GM19372 (cell line): ENCODE results near the gene RIPK1.
"Not testable (repeated sequence)": the region's sequence is repeated elsewhere in the genome, so short reads cannot be mapped to it uniquely, and the experiment has no call there.

Experiments used
- ATAC-seq: cut with Tn5 transposase; IDR thresholded peaks from one replicate; pipeline ENCODE4 v1.9.1; 2021; ENCODE audit warnings: mild to moderate bottlenecking, low read depth, moderate library complexity; ENCODE audit not compliant: unreplicated experiment

The RIPK1 gene

GRCh38 chr6:3045369-3045768 is 22.9 kb upstream of the RIPK1 start:
- no peak for ATAC-seq

- no peak for ATAC-seq
These were observed 22.5 kb upstream of the RIPK1 start for GRCh38 chr6:3045777-3046176.

- ATAC-seq, result no peak
These were observed 22.0 kb upstream of the RIPK1 start for GRCh38 chr6:3046295-3046694.

- not testable (repeated sequence) for ATAC-seq
These were observed 20.3 kb upstream of the RIPK1 start for GRCh38 chr6:3048009-3048408.

GRCh38 chr6:3052481-3053230 is 15.6 kb upstream of the RIPK1 start:
- ATAC-seq, result no peak

- ATAC-seq, result no peak
These were observed 15.1 kb upstream of the RIPK1 start for GRCh38 chr6:3053231-3053508.

GRCh38 chr6:3054229-3055157 is 13.8 kb upstream of the RIPK1 start:
- ATAC-seq, result not testable (repeated sequence)

GRCh38 chr6:3055158-3055499 is 13.2 kb upstream of the RIPK1 start:
- not testable (repeated sequence) for ATAC-seq

- no peak for ATAC-seq
These were observed 11.1 kb upstream of the RIPK1 start for GRCh38 chr6:3057063-3057770.

GRCh38 chr6:3058957-3059356 is 9.3 kb upstream of the RIPK1 start:
- ATAC-seq, result no peak

- ATAC-seq, result not testable (repeated sequence)
These were observed 8.2 kb upstream of the RIPK1 start for GRCh38 chr6:3060092-3060491.

- ATAC-seq, result no peak
These were observed 6.8 kb upstream of the RIPK1 start for GRCh38 chr6:3061501-3061941.

- not testable (repeated sequence) for ATAC-seq
These were observed 5.0 kb upstream of the RIPK1 start for GRCh38 chr6:3063340-3063732.

GRCh38 chr6:3063733-3064700 is 4.3 kb upstream of the RIPK1 start:
- peak; percentile 65 for ATAC-seq

- ATAC-seq, result no peak
These were observed 3.3 kb downstream of the RIPK1 start for GRCh38 chr6:3071568-3071967.

GRCh38 chr6:3072798-3073197 is 4.5 kb downstream of the RIPK1 start:
- no peak for ATAC-seq

- ATAC-seq, result no peak
These were observed 5.1 kb downstream of the RIPK1 start for GRCh38 chr6:3073382-3073781.

GRCh38 chr6:3075772-3076113 is 7.4 kb downstream of the RIPK1 start:
- no peak for ATAC-seq

- ATAC-seq, result no peak
These were observed 8.0 kb downstream of the RIPK1 start for GRCh38 chr6:3076320-3076719.

GRCh38 chr6:3077430-3077829 is 9.1 kb downstream of the RIPK1 start:
- ATAC-seq, result no peak
